Testis (tissue), 2 donors: ENCODE data around the gene SC5D.

ENCODE experiments used
- CTCF ChIP-seq, 3 experiments: fragments of 450-650 bp in 2 of 3; fragments of 200-600 bp in 1 of 3; sonication (generic) in 1 of 3; IDR thresholded peaks; one replicate each; pipeline ENCODE4 v1.5.1; 2016 to 2019; ENCODE audit warnings: antibody characterized with exemption in 3 of 3, mild to moderate bottlenecking in 2 of 3, moderate library complexity in 1 of 3
- POLR2A ChIP-seq: fragments of 450-650 bp; IDR thresholded peaks from one replicate; pipeline ENCODE4 v1.6.1; 2017; ENCODE audit warnings: antibody characterized with exemption, mild to moderate bottlenecking, moderate library complexity

GRCh38 chr11:121340032-121340580 is 47.5 kb downstream of the SC5D start:
- TF ChIP-seq CTCF (IDR thresholded peaks at IDR 0.05) (no peak), POLR2A (no peak)
